Measurements from ENCODE around the gene PRLR.

DNA sequence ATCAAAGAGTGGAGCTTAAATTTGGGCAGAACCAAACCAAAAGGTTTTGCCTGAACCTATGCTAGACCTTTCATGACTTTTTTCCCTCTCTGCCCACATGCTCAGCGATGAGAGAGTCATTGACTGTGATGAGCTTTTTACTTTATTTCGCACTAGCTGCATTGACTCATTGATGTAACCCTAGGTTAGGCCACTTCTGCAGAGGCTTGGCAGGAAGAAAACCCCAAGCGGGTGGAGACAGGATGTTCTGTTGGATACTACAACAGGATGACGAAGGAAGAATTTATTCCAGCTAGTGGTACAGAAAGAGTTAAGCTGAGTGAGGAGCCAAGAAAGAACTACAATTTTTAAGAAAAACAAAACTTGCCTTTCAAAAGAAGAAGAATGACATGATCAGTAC, 201.0 kb downstream of the PRLR start:
- TF ChIP-seq ARNTL (CRISPR knock-in tag; IDR thresholded peaks at IDR 0.05; ENCODE audit: borderline replicate concordance, low read depth) (no peak), RARB (CRISPR knock-in tag; IDR thresholded peaks at IDR 0.05) (no peak), ZNF565 (CRISPR knock-in tag; conservative IDR thresholded peaks at IDR 0.05; ENCODE audit: low read depth) (no peak), PPARA (CRISPR knock-in tag; IDR thresholded peaks at IDR 0.05; ENCODE audit: borderline replicate concordance) (no peak), ZFP30 (CRISPR knock-in tag; IDR thresholded peaks at IDR 0.05) (no peak), ZC3H10 (CRISPR knock-in tag; IDR thresholded peaks at IDR 0.05) (no peak)
- TF ChIP-seq, protein P1, sequence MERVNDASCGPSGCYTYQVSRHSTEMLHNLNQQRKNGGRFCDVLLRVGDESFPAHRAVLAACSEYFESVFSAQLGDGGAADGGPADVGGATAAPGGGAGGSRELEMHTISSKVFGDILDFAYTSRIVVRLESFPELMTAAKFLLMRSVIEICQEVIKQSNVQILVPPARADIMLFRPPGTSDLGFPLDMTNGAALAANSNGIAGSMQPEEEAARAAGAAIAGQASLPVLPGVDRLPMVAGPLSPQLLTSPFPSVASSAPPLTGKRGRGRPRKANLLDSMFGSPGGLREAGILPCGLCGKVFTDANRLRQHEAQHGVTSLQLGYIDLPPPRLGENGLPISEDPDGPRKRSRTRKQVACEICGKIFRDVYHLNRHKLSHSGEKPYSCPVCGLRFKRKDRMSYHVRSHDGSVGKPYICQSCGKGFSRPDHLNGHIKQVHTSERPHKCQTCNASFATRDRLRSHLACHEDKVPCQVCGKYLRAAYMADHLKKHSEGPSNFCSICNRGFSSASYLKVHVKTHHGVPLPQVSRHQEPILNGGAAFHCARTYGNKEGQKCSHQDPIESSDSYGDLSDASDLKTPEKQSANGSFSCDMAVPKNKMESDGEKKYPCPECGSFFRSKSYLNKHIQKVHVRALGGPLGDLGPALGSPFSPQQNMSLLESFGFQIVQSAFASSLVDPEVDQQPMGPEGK (CRISPR knock-in tag; IDR thresholded peaks at IDR 0.05; ENCODE audit: borderline replicate concordance) = no peak
- TF ChIP-seq, protein P2, sequence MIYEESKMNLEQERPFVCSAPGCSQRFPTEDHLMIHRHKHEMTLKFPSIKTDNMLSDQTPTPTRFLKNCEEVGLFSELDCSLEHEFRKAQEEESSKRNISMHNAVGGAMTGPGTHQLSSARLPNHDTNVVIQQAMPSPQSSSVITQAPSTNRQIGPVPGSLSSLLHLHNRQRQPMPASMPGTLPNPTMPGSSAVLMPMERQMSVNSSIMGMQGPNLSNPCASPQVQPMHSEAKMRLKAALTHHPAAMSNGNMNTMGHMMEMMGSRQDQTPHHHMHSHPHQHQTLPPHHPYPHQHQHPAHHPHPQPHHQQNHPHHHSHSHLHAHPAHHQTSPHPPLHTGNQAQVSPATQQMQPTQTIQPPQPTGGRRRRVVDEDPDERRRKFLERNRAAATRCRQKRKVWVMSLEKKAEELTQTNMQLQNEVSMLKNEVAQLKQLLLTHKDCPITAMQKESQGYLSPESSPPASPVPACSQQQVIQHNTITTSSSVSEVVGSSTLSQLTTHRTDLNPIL (CRISPR knock-in tag; IDR thresholded peaks at IDR 0.05; ENCODE audit: low read depth) = no peak

Data from SK-N-SH treated with all-trans-retinoic acid at 6 μM for 48 hours (cell line).